ENCODE measurements around the gene C3orf20.

The C3orf20 gene

GRCh38 chr3:14688525-14688924 lies 13.6 kb downstream of the C3orf20 start:
- no peak for ATAC-seq
- no peak for TF ChIP-seq OSR1 (CRISPR knock-in tag; IDR thresholded peaks at IDR 0.05)
- no peak for TF ChIP-seq ZFP3 (CRISPR knock-in tag; IDR thresholded peaks at IDR 0.05)
- TF ChIP-seq CSRNP3 (CRISPR knock-in tag; IDR thresholded peaks at IDR 0.05) = no peak
- no peak for TF ChIP-seq CSDC2 (CRISPR knock-in tag; IDR thresholded peaks at IDR 0.05)
- no peak for TF ChIP-seq ZNF8 (CRISPR knock-in tag; IDR thresholded peaks at IDR 0.05)
- TF ChIP-seq SNAI2 (CRISPR knock-in tag; IDR thresholded peaks at IDR 0.05) = no peak
- TF ChIP-seq PATZ1 (CRISPR knock-in tag; IDR thresholded peaks at IDR 0.05; ENCODE audit: borderline replicate concordance) = no peak
- no peak for TF ChIP-seq TOX (CRISPR knock-in tag; IDR thresholded peaks at IDR 0.05; ENCODE audit: borderline replicate concordance)
- TF ChIP-seq, protein P1, sequence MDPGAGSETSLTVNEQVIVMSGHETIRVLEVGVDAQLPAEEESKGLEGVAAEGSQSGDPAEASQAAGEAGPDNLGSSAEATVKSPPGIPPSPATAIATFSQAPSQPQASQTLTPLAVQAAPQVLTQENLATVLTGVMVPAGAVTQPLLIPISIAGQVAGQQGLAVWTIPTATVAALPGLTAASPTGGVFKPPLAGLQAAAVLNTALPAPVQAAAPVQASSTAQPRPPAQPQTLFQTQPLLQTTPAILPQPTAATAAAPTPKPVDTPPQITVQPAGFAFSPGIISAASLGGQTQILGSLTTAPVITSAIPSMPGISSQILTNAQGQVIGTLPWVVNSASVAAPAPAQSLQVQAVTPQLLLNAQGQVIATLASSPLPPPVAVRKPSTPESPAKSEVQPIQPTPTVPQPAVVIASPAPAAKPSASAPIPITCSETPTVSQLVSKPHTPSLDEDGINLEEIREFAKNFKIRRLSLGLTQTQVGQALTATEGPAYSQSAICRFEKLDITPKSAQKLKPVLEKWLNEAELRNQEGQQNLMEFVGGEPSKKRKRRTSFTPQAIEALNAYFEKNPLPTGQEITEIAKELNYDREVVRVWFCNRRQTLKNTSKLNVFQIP (CRISPR knock-in tag; IDR thresholded peaks at IDR 0.05; ENCODE audit: borderline replicate concordance, low read depth) = no peak
- no peak for TF ChIP-seq BACH2 (CRISPR knock-in tag; IDR thresholded peaks at IDR 0.05; ENCODE audit: borderline replicate concordance)
- no peak for TF ChIP-seq ZNF70 (CRISPR knock-in tag; IDR thresholded peaks at IDR 0.05)
- no peak for TF ChIP-seq ZC3H10 (CRISPR knock-in tag; IDR thresholded peaks at IDR 0.05)
- TF ChIP-seq, protein P2, sequence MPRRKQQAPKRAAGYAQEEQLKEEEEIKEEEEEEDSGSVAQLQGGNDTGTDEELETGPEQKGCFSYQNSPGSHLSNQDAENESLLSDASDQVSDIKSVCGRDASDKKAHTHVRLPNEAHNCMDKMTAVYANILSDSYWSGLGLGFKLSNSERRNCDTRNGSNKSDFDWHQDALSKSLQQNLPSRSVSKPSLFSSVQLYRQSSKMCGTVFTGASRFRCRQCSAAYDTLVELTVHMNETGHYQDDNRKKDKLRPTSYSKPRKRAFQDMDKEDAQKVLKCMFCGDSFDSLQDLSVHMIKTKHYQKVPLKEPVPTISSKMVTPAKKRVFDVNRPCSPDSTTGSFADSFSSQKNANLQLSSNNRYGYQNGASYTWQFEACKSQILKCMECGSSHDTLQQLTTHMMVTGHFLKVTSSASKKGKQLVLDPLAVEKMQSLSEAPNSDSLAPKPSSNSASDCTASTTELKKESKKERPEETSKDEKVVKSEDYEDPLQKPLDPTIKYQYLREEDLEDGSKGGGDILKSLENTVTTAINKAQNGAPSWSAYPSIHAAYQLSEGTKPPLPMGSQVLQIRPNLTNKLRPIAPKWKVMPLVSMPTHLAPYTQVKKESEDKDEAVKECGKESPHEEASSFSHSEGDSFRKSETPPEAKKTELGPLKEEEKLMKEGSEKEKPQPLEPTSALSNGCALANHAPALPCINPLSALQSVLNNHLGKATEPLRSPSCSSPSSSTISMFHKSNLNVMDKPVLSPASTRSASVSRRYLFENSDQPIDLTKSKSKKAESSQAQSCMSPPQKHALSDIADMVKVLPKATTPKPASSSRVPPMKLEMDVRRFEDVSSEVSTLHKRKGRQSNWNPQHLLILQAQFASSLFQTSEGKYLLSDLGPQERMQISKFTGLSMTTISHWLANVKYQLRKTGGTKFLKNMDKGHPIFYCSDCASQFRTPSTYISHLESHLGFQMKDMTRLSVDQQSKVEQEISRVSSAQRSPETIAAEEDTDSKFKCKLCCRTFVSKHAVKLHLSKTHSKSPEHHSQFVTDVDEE (CRISPR knock-in tag; IDR thresholded peaks at IDR 0.05) = no peak
- TF ChIP-seq CREB5 (CRISPR knock-in tag; IDR thresholded peaks at IDR 0.05; ENCODE audit: low read depth) = no peak
- no peak for TF ChIP-seq PPARA (CRISPR knock-in tag; IDR thresholded peaks at IDR 0.05; ENCODE audit: borderline replicate concordance)
- TF ChIP-seq TCF4 (CRISPR knock-in tag; IDR thresholded peaks at IDR 0.05; ENCODE audit: borderline replicate concordance) = no peak
- TF ChIP-seq ISL1 (CRISPR knock-in tag; IDR thresholded peaks at IDR 0.05) = no peak
- no peak for TF ChIP-seq ZNF565 (CRISPR knock-in tag; conservative IDR thresholded peaks at IDR 0.05; ENCODE audit: low read depth)
- no peak for TF ChIP-seq GLIS3 (CRISPR knock-in tag; IDR thresholded peaks at IDR 0.05)

DNA sequence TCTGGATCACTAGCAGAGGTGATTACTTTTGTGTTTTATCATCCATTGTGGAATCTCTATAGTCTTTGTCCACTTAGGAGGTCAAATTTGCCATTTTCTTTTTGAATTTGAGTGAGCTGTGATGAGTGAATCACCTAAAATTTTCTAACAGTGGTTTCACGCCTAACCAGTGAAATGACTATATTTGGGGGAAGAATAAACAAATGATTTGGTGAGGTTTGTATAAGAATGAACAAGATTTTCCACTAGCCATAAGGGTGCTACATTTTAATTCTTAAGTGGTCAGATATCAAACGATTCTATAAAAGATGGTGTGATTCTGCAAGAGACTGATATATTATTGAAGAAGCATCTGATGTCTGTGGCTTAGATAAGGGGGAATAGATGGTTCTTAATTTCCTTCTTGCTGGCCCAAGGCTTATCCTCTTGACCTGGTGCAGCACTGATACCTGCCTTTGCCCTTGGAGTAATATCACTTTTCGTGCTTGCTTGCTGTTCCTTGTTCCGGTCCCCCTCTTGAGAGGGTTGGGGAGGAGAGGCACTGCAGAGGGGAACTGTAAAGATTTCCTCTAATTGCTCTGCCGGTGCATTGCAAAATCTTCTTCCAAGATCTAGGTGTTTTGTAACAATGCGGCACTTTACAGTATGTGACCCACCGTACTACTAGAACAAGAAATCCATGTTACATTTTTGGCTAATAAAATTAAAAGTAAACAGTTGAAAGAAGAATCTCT lies 14.5 kb downstream of the C3orf20 start:
- no peak for ATAC-seq
- TF ChIP-seq BACH2 (CRISPR knock-in tag; IDR thresholded peaks at IDR 0.05; ENCODE audit: borderline replicate concordance) (no peak), PATZ1 (CRISPR knock-in tag; IDR thresholded peaks at IDR 0.05; ENCODE audit: borderline replicate concordance) (no peak), TOX (CRISPR knock-in tag; IDR thresholded peaks at IDR 0.05; ENCODE audit: borderline replicate concordance) (no peak), CREB5 (CRISPR knock-in tag; IDR thresholded peaks at IDR 0.05; ENCODE audit: low read depth) (no peak), ZNF8 (CRISPR knock-in tag; IDR thresholded peaks at IDR 0.05) (no peak), ZC3H10 (CRISPR knock-in tag; IDR thresholded peaks at IDR 0.05) (no peak), ZFP3 (CRISPR knock-in tag; IDR thresholded peaks at IDR 0.05) (no peak), CSDC2 (CRISPR knock-in tag; IDR thresholded peaks at IDR 0.05) (no peak), ISL1 (CRISPR knock-in tag; IDR thresholded peaks at IDR 0.05) (no peak), ESRRG (CRISPR knock-in tag; IDR thresholded peaks at IDR 0.05) (no peak), ZNF565 (CRISPR knock-in tag; conservative IDR thresholded peaks at IDR 0.05; ENCODE audit: low read depth) (no peak)
- TF ChIP-seq, protein P1 (CRISPR knock-in tag; IDR thresholded peaks at IDR 0.05; ENCODE audit: borderline replicate concordance, low read depth) = no peak
